EH (cell line): ENCODE measurements around the gene KCNMA1.

Experiments used
- DNase-seq: peaks from one replicate; pipeline ENCODE4 v3.0.0-alpha.2; 2015; ENCODE audit warnings: low read depth

The KCNMA1 gene

DNA sequence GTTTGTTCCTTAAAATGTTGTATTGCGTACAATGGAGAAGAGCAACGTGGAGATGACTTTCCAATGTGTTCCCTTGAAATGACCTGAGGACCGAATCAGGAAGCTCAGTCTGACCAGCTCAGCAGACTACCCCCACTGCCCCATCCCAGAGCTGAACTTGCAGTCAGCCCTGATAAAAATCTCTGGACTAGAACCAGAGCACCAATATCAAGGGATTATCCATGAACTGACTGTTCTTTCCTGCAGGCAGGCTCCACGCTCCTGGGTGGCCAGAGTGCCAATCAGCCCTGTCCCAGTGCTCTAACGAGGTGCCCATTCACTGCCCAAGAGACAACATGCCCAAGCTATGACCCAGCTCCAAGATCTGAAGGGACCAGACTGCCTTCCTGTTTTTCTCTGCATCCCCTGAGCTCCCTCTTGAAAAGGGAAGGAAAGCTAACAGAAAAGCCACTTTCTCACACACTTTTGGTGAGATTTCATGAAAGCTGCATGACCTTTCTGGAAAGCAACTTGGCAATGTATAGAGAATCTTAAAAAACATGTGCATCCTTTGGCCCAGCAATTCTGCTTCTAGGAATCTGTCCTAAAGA is 130.2 kb downstream of the KCNMA1 start:
- peak; percentile 72 for DNase-seq

GRCh38 chr10:77506517-77507200 is 130.9 kb downstream of the KCNMA1 start:
- DNase-seq, result no peak

- DNase-seq, result peak; percentile 98
Observed at GRCh38 chr10:77505431-77506334, 131.9 kb downstream of the KCNMA1 start.

GRCh38 chr10:77504873-77505257 is 132.7 kb downstream of the KCNMA1 start:
- DNase-seq, result peak; percentile 45

DNA sequence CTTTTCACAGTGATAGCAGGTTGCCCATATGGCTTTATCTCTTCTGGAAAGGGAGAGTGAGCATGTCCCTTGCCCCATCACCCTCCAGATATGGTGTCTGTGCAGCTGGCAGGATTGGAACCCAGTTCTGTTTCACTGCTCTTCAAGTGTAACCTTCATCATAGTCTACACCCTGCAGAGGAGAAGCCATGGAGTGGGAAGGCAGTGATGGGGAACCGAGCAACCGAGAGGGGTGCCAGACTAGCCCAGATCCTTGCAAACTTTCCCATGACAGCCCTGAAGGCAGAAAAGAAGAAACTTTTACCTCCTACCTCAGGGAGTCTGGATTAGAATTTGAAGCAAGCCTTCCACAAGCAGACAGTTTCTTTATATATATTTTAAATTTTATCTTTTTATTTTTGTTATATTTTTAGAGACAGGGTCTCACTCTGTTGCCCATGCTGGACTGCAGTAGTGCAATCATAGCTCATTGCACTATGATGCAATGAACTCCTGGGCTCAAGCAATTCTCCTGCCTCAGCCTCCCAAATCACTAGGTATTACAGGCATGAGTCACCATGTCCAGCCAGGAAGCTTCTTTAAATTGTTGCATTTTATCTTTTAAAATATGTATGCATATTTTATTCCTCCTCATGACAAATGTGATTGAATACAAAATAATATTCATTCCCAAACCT is 133.3 kb downstream of the KCNMA1 start:
- DNase-seq, result peak; percentile 70

- DNase-seq, result no peak
Observed at GRCh38 chr10:77501846-77502261, 135.8 kb downstream of the KCNMA1 start.

- peak; percentile 96 for DNase-seq
Observed at GRCh38 chr10:77501152-77501845, 136.3 kb downstream of the KCNMA1 start.

GRCh38 chr10:77500754-77501151 is 136.9 kb downstream of the KCNMA1 start:
- DNase-seq, result no peak

- DNase-seq, result no peak
Observed at GRCh38 chr10:77498829-77499228, 138.8 kb downstream of the KCNMA1 start.

- DNase-seq, result no peak
Observed at GRCh38 chr10:77498210-77498609, 139.4 kb downstream of the KCNMA1 start.

- DNase-seq, result peak; percentile 35
Observed at GRCh38 chr10:77497748-77498147, 139.9 kb downstream of the KCNMA1 start.

DNA sequence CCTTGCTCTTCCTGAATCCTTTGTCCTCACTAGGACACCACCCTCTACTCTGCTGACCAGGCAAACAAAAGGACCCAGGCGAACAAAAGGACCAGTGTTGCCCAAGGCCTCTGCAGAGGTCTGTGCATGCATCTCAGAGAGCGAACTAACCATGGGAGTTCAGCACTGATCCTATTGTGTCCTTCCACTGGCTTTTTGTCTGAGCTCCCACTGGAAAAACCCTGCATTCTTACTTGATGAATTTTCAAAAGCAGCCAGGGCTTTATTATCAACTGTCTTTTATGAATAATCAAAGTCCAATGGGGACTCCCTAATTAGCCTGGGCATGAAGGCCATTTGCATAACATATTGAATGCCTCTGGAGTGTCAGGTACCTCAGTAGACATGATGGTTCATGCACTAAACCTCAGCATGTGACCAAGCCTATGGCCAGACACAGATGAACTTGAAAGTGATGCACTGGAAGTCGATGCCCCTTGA is 140.6 kb downstream of the KCNMA1 start:
- peak; percentile 53 for DNase-seq

DNA sequence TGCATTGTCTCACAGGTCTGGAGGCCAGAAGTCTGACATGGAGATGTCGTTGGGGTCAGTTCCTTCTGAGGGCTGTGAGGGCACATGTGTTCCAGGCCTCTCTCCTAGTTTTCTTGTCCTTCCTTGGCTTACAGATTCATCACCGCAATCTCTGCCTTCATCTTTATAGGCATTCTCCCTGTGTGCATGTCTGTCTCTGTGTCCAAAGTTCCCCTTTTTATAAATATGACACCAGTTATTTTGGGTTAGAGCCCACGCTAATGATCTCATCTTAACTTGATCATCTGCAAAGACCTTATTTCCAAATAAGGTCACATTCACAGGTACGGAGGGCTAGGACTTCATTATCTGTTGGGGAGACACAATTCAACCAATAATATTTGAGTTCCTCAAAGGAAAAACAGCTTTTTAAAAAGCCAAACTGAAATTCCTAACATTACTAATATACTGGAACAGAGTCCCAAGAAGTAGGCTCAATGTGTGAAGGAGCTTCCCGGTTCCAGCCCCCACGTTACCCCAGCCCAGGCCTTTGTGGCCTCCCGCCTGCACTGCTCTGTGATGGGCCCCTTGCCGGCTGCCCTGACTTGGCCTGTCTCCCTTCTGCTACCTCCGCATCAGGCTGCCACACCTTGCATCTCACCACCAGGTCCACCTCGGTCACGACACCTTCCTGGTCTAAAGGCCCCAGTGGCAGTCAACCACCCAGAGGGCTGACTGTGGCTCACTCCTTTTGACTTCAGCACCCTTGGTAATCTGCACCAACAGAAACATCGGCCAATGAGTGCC is 142.7 kb downstream of the KCNMA1 start:
- no peak for DNase-seq

- peak; percentile 59 for DNase-seq
Observed at GRCh38 chr10:77494327-77494726, 143.3 kb downstream of the KCNMA1 start.

DNA sequence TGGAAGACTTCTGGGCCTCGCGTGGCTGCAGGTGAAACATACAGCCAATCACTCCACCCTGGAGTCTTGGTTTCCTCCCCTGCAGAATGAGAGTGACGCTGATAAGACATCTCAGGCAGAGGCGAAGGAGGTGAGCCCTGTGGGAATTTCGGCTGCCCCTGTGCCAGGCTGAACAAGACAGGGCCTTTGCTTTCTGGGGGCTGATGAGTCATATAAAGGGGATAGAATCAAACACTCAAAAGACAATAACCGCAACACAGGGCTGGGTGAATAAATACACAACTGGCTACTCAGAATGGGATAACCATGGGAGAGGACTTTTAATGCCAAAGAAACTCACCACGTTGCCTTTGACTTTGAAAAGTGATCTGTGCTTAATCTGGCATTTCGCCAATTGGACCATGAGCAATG is 143.8 kb downstream of the KCNMA1 start:
- DNase-seq, result no peak

- no peak for DNase-seq
Observed at GRCh38 chr10:77493239-77493806, 144.3 kb downstream of the KCNMA1 start.

DNA sequence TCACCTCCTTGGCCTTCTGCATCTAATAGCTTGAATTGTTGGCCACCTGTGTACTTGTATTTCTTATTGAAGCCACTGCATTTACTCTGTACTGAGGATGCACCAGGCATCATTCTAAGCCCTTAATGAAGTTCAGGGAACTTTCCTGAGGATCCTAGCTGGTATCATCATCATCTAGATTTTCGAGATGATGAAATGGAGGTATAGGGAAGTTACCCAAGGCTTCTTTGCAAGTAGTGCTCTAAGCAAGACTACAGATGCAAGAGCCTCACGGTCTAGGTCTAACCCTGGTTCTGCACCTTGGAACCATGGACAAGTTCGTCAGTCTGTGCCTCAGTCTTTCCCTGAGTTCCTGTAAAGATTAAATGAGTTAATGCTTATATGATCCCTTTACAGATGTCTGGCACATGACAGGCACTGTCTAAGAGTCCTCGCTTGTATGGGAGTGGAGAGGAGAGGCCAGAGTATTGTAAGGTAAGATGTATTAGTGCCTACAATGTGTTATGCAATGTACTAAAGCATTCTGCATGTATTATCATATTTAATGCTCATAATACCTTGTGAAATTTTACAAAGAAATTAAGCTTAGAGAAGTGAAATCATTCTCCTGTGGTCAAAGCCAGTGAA is 145.1 kb downstream of the KCNMA1 start:
- DNase-seq, result no peak

DNA sequence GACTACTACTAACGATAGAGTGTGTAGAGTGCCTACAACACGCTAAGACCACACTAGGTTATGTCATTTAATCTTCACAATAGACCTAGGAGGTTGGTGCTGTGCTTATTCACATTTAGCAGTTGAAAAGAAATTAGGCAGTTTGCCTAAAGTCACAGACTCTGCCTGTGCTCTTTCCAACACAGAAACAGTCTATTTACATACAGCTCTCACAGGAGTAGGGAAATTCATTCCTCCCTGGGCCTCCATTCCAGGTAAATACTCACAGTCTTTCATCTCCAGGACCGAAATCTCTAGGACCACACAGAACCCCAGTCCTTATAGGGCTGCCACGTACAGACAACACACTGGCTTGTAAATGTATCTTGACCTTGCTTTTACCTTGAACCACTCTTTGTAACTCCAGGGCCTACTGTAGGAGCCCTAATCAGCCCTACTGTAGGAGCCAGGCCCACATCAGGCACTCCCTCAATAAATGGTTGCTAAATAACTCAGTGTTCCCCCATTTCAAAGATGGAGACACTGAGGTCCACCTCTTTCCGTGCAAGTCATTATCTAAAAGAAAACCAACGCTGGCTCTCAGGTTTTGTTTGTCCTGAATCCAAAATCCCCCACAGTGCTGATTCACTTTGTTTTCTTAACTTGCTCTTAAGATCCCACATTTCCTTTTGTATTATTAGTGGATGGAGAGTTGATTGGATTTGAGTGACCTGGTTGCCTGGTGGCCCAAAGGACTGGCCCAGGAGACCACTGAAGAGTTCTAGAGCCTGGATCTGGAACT is 146.9 kb downstream of the KCNMA1 start:
- no peak for DNase-seq

- DNase-seq, result no peak
Observed at GRCh38 chr10:77486517-77486916, 151.1 kb downstream of the KCNMA1 start.
